NCI-H146 (cell line): ENCODE measurements around the gene ZNF543.
"Not testable (repeated sequence)": the region's sequence is repeated elsewhere in the genome, so short reads cannot be mapped to it uniquely, and the experiment has no call there.

Experiments
- DNase-seq: peaks from one replicate; lab custom pipeline; 2025; lab: John Stamatoyannopoulos, UW

ZNF543 gene

GRCh38 chr19:57320180-57321084, at the start of gene ZNF543:
Gene ZNF543, plus strand, starts transcription at chr19:57320472. Its CDS starts 382 bp downstream, at chr19:57320854.
- peak; percentile 98 for DNase-seq

GRCh38 chr19:57271280-57271679, 49.0 kb upstream of the ZNF543 start:
- DNase-seq, result no peak

DNA sequence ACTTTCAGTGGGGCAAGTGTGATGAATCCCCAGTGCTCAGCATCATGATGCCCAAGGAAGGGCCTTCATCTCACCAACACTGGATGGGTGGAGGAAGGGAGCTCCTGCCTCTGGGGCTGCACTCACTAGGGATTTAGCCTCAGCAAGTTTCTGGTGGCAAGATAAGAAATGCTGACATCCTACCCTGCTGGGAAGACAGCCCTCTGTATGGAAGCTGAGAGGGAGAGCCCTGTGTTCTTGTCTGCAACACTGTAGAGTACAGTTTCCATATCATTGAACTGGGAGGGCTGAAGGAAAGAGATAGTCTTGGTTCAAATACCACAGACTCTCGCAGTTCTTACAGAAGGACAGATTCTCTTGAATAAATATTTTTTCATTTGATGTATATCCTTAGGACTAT, 47.3 kb upstream of the ZNF543 start:
- no peak for DNase-seq

DNA sequence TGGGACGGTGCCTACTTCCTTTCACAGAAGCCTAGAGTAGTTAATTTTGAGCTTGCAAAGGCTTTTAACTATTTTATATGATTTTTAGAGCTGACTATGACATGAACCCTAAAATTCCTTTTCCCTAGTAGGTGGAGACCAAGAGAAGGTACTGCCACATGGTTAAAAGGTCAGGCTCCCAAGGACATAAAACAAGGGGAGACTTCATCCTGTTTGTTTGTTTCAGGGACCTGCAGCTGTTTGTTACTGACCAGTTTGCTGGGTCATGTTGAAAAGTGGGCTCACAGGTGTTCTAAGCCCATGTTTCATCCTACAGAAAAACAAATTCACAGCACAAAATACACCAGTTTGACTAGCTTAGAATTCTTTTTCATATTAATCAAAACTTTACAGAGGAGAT, 43.8 kb upstream of the ZNF543 start:
- no peak for DNase-seq

DNA sequence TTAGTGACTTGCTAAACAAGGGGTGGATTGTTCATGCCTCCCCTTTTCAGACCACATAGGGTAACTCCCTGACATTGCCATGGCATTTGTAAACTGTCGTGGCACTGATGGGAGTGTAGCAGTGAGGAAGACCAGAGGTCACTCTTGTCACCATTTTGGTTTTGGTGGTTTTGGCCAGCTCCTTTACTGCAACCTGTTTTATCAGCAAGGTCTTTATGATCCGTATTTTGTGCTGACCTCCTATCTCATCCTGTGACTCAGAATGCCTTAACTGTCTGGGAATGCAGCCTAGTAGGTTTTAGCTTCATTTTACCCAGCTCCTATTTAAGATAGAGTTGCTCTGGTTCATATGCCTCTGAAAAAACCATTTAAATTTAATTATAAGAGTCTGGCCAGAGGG, 41.8 kb upstream of the ZNF543 start:
- DNase-seq, result not testable (repeated sequence)

DNA sequence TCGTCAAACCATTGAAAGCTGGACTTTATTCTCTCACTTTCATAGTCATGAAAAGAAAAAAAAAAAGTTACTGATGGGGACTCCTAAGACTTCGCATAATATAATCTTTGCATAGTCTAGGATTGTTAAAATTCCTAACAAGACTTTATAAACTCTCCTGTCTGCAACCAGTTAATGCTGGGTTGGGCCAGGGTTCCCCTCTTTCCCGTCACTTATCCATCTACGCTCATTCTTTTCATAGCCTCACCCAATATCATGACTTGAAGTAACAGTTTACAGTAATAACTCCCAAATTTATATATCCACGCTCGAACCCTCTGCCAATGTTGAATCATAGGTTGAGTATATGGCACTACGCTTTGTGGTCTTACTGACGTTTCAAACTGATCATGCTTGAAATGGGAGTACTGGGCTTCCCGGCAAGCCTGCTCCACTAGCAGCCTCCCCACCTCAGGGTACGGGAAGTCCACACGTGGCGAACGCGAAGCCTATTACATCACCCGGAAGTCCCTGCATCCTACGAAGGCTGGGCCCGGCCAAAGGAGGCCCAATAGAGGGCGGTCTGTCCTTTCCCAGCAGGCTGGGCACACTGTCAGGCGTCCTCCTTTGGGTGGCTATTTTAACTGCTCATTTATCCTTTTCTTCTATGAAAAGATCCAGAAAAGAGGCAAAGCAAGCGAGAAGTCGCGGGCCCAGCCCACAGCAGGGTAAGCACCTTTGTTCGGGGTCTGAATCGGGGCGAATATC, 40.7 kb upstream of the ZNF543 start:
- peak; percentile 97 for DNase-seq

- DNase-seq, result peak; percentile 99
Observed at GRCh38 chr19:57280165-57280961, 39.9 kb upstream of the ZNF543 start, which contains the start of gene ZNF460. Gene ZNF460, plus strand, starts transcription at chr19:57280485. Its CDS starts 322 bp downstream, at chr19:57280807.

DNA sequence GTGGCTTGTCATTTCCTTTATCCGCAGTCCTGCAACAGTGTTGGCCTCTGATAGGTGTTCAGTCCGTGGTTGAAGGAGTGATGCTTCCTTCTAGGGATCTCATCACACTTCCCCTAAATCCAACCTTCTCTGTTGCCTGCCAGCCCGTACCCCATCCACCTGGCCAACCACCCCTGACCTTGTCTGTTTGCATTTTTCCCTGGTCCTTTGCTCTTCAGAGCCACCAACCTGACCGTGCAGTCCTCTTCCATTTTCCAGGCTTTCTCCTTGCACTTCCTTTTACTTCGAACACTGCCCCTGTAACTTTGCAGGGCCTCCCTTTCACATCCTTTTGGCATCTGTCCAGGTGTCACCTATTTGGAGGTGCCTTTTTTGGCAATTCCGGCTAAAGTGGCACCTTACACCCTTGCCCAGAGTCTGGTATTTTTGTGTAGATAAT, 39.3 kb upstream of the ZNF543 start:
- peak; percentile 39 for DNase-seq

DNA sequence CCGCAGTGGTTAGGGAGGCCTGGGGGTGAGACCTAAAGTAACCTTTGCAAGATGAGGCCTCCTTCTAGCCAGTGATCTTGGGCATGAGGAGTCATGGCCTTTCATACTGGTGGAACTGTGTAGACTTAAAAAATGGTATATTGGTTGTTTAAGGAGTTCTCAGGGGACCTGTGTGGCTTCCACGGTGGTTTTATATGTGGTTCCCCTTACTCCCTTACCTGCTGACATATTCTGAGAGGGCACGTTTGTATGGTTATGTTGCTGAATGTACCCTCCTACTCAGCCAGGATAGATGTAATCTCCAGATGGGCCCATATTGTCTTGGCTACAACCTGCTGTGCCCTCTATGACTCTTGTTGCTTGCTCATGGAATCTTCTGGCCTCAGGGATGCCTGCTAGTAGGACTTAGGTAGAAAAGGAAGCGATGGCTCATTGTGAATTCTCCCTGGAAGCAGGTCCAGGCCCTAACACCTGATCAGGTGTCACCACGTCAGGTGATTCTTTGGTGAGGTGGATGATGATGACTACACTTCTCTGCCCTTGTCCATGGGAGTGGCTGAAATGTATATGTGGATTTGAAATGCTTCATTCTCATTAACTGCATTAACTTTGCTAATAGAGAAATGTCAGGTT, 38.1 kb upstream of the ZNF543 start:
- DNase-seq, result no peak

DNA sequence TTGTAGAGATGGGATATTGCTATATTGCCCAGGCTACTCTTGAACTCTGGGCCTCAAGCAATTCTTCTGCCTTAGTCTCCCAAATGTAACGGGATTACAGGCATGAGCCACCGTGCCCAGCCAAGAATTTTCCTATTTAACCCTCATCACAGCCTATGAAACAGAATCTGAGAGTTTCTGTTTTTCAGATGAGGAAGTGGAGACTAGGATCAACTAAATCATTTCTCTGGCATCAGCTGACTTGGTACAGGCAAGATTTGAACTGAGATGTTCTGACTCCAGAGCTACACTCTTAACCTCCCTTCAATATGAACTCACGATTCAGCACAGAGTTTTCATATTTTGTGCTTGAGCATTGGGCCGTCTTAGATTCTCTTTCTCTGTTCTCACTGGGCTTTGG, 31.9 kb upstream of the ZNF543 start:
- DNase-seq, result no peak

GRCh38 chr19:57290970-57291369, 29.3 kb upstream of the ZNF543 start:
- DNase-seq, result no peak

- DNase-seq, result no peak
Observed at GRCh38 chr19:57292547-57292946, 27.7 kb upstream of the ZNF543 start.

- no peak for DNase-seq
Observed at GRCh38 chr19:57293719-57294118, 26.6 kb upstream of the ZNF543 start.

DNA sequence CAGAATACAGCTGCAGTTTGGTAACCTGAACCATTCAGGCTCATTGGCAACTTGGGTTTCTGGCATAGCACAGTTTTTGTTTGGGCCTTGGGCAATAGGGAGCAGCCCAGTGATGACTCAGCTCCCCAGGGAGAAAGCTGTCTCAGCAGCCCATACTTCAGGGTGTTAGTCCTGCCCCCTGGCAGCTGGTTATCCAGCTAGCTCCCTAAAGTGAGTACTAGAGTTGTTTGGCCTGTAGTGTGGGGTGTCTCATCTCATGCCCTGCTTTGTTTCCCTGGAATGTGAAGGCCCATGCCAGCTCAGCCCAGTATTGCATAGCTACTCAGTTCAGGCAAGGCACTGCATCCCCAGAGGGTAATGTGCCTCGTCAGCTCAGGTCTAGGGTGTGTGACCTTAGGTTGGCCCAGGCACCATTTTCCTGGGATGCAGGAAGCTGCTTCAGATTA, 18.2 kb upstream of the ZNF543 start:
- DNase-seq, result no peak

DNA sequence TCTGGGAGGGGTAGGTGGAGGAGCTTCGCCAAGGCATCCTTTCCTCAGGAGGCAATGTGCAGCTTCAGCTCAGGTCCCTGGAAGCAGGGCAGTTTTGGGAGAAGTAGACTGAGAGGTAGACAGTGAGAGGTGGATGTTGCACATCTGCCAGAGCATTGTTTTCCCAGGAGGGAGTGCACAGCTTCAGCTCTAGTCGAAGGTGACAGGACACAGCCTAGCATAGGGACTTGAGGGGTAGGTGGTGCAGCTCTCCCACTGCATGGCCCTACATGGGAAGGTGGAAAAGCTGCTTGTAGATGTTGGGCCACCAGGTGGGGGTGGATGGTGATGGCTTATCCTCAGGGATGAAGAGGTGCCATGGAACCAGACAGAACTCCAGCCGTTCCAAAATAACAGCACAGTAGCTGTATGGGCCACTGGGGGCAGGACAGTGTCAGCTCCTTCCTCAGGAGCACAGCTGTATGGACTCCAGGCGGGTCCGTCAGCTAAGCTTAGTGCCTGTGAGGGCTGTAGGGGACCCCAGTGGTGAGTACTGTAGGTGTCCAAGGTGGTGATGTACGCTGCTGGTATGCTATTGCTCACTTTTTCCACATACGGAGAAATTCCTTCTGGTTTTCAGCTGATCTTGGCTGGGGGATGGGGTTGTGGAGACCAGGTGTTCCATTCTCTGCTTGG, 17.4 kb upstream of the ZNF543 start:
- no peak for DNase-seq

GRCh38 chr19:57305056-57305455, 15.2 kb upstream of the ZNF543 start:
- DNase-seq, result no peak

DNA sequence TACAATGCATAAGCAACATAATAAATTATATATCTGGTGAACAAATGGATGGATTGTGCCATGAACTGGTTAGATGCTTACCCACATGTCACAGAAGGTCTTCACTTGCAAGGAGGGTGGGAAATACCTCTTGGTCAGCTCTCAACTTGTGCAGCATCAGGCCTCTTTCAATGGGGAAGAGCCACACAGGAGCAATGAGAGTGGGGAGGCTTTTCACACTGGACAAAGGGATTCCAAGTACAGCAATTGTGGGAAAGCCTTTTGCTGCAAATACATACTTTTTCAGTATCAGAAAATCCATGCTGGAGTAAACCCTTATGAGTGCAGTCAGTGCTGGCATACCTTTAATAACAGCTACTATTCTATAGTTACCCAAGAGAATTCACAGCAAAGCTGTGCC, 11.8 kb upstream of the ZNF543 start:
- no peak for DNase-seq

GRCh38 chr19:57310792-57311191, 9.5 kb upstream of the ZNF543 start:
- DNase-seq, result no peak

- no peak for DNase-seq
Observed at GRCh38 chr19:57314146-57314545, 6.1 kb upstream of the ZNF543 start.

GRCh38 chr19:57317503-57317902, 2.8 kb upstream of the ZNF543 start:
- no peak for DNase-seq

GRCh38 chr19:57319869-57320179, 448 bp upstream of the ZNF543 start:
- no peak for DNase-seq
